PFSK-1 (cell line): ENCODE results near the gene PPARA.

Experiments
- FOXP2 ChIP-seq: optimal IDR thresholded peaks from 2 replicates; pipeline ENCODE3; 2011; ENCODE audit warnings: borderline replicate concordance, control low read depth, inconsistent platforms; ENCODE audit not compliant: insufficient read depth; ENCODE audit errors: extremely low read length, extremely low read depth
- POLR2AphosphoS5 ChIP-seq: IDR thresholded peaks from 2 replicates; pipeline ENCODE4 v1.6.1; 2012; ENCODE audit warnings: low read depth, mild to moderate bottlenecking, control low read depth, low read length, moderate library complexity
- SIN3A ChIP-seq: IDR thresholded peaks from 2 replicates; pipeline ENCODE4 v1.6.1; 2012; ENCODE audit warnings: mild to moderate bottlenecking, low read length, moderate library complexity, borderline replicate concordance; ENCODE audit not compliant: insufficient read depth
- TAF1 ChIP-seq: IDR thresholded peaks from 2 replicates; pipeline ENCODE4 v1.6.1; 2012; ENCODE audit warnings: low read length, control low read depth, borderline replicate concordance; ENCODE audit not compliant: insufficient read depth
- TF ChIP-seq, protein P1 (sequence below), 2 experiments: IDR thresholded peaks; 2 replicates each; pipeline versions ENCODE4 v1.6.1 to v1.8.0; 2011 to 2012; ENCODE audit warnings: low read depth in 2 of 2, low read length in 2 of 2, control low read depth in 1 of 2, inconsistent platforms in 1 of 2, mild to moderate bottlenecking in 1 of 2, moderate library complexity in 1 of 2; ENCODE audit not compliant: insufficient read depth in 1 of 2

PPARA gene

DNA sequence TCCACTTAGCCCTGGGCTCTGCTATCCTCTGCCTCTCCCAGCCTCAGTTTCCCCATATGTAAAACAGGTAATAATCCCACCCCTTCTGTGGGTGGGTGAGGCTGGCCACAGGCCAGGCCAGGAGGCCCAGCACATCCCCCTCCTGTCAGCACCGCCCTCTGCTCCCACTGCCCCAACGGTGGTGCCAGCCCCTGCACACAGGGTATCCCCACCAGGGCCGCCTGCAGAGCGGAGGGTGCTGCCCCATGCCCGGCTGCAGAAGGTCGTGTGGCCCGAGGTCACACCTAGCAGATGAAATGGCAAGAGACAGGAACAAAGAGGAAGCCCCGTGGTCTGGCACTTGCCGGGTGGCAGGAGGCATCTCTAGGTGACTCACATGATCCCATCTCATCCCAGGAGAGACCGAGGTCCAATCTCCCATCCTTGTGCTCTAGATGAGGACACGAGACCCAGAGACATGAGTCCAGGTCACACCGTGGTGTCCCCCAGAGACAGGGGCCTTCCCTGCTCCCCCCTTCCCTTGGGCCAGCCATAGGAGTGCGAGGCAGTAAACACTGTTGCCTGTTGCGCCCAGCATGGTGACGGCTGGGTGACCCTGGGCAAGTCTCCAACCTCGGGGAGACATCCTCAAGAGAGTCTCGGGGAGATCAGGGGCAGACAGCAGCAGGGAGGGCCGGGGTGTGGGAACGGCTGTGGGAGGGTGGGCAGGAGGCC is 27.2 kb upstream of the PPARA start:
- TF ChIP-seq, protein P1, sequence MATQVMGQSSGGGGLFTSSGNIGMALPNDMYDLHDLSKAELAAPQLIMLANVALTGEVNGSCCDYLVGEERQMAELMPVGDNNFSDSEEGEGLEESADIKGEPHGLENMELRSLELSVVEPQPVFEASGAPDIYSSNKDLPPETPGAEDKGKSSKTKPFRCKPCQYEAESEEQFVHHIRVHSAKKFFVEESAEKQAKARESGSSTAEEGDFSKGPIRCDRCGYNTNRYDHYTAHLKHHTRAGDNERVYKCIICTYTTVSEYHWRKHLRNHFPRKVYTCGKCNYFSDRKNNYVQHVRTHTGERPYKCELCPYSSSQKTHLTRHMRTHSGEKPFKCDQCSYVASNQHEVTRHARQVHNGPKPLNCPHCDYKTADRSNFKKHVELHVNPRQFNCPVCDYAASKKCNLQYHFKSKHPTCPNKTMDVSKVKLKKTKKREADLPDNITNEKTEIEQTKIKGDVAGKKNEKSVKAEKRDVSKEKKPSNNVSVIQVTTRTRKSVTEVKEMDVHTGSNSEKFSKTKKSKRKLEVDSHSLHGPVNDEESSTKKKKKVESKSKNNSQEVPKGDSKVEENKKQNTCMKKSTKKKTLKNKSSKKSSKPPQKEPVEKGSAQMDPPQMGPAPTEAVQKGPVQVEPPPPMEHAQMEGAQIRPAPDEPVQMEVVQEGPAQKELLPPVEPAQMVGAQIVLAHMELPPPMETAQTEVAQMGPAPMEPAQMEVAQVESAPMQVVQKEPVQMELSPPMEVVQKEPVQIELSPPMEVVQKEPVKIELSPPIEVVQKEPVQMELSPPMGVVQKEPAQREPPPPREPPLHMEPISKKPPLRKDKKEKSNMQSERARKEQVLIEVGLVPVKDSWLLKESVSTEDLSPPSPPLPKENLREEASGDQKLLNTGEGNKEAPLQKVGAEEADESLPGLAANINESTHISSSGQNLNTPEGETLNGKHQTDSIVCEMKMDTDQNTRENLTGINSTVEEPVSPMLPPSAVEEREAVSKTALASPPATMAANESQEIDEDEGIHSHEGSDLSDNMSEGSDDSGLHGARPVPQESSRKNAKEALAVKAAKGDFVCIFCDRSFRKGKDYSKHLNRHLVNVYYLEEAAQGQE (IDR thresholded peaks at IDR 0.05; ENCODE audit: insufficient read depth in 1 of 2, low read depth in 2 of 2, low read length in 2 of 2): no peak
- TF ChIP-seq SIN3A (no peak), TAF1 (no peak), FOXP2 (no peak), POLR2AphosphoS5 (no peak)

DNA sequence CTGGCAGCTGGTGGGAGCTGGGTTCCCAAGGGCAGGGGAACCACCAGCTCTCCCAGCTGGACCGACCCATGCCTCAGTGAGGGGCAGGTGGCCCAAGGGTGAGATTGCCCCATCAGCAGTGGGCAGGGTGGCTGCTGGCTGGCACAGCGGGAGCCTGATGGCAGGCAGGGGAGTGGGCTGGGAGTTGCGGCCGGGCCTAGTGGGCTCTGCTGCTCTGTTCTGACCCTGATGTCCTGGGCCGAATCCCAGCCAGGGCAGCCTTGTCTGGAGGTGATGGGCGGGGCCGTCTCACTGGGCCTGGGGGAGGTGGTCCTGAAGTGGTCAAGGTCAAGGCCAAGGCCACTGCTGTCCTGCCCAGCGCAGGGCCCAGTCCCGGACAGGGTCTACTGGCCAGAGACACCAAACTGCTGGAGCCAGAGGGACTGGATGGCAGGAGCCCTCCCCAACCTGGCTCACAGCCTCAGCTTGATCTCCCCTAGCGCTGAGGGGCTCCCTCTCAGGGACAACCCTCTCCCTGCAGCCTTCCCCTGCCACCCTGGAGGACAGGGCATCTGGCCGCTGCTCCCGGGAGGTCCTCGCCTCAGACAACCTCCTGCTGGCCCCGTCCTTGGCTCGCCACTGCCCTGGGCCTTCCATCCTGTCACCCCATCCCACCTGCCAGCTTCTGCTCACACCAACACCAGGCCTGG is 26.5 kb upstream of the PPARA start:
- no peak for TF ChIP-seq TAF1
- TF ChIP-seq, protein P1 (IDR thresholded peaks at IDR 0.05; ENCODE audit: insufficient read depth in 1 of 2, low read depth in 2 of 2, low read length in 2 of 2): no peak
- no peak for TF ChIP-seq SIN3A
- TF ChIP-seq FOXP2: no peak
- TF ChIP-seq POLR2AphosphoS5: no peak

DNA sequence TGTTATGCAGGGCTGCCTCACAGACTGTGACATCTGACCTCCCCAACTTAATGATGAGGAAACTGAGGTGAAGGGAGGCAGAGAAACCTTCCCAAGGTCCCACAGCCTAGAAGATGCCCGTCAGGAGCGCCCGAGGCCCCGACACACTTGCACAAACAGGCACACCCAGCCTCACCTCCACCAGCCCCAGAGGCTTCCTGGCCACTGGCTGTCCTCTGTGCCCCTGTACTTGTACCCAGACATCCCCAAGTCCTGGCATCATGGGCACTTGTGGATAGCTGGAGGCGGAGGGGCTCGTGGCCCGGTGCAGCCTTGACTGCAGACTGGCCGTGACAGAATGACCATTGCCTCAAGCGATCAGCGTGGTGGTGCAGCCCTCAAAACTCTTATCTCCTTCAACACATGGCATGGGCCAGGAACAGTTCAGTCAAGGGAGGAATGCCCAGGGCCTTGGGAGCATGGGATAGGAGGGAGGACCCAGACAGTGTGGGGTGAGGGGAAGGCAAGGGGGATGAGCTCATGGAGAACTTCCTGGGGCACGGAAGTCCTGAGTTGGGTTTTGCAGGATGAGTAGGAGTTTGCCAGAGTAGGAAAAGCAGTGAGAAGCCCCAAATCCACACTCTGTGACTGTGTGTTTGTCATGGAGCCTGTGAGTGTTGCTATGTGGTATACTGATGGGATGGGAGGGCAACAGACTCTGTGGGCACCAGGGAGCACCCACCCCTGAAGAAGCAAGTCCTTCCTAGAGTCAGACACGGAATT is 25.8 kb upstream of the PPARA start:
- TF ChIP-seq POLR2AphosphoS5 (no peak), SIN3A (no peak), TAF1 (no peak), FOXP2 (no peak)
- TF ChIP-seq, protein P1 (IDR thresholded peaks at IDR 0.05; ENCODE audit: insufficient read depth in 1 of 2, low read depth in 2 of 2, low read length in 2 of 2): no peak

DNA sequence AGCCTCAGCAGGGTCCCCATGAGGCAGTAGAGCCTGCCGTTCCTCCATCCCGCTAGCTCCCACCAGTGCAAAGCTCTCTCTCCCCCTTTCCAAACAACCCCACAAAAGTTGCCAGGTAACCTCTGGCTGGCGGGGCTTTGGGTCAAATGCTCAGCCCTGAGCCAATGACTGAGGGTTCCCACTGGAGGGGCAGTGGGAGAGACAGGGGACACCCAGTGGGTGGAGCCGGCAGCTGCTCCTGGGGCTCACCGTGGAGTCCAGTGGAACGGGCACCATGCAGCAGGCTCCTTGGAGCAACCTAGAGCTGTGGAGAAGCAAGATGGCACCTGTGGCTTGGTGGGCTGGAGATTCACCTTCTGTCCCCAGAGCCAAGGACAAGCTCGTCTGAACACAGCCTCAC is 25.0 kb upstream of the PPARA start:
- TF ChIP-seq, protein P1 (IDR thresholded peaks at IDR 0.05; ENCODE audit: insufficient read depth in 1 of 2, low read depth in 2 of 2, low read length in 2 of 2): no peak
- TF ChIP-seq SIN3A (no peak), POLR2AphosphoS5 (no peak), FOXP2 (no peak), TAF1 (no peak)
